CD14-positive monocyte (primary cell): ENCODE data around the gene DPF3. TPM values are rescaled to one million over a fixed set of nuclear protein-coding genes. Genes with fewer than 3 reads are reported as not detected.

ENCODE experiments used
- DNase-seq, 3 donors: peaks; one replicate each; pipeline ENCODE4 v3.0.0-alpha.2; 2011 to 2022
- H2AFZ ChIP-seq: 2 replicates; pipeline ENCODE4 v1.6.0; 2012; ENCODE audit warnings: mild to moderate bottlenecking, low read depth, low read length, inconsistent platforms; ENCODE audit not compliant: insufficient read depth, poor library complexity, severe bottlenecking
- H3K27ac ChIP-seq, 2 donors: 1 replicate in 1 of 2; 2 replicates in 1 of 2; pipeline ENCODE4 v1.5.1; 2012 to 2013; ENCODE audit warnings: low read length in 2 of 2, control low read depth in 1 of 2, inconsistent platforms in 1 of 2, low read depth in 1 of 2, mild to moderate bottlenecking in 1 of 2
- H3K27me3 ChIP-seq, 2 donors: one replicate each; pipeline versions ENCODE4 v1.6.0 to v1.6.1; 2011 to 2013; ENCODE audit warnings: low read length in 2 of 2; ENCODE audit not compliant: control insufficient read depth in 2 of 2, insufficient read depth in 2 of 2
- H3K36me3 ChIP-seq, 2 donors: replicated peaks in 1 of 2; 1 replicate in 1 of 2; 2 replicates in 1 of 2; pipeline versions ENCODE4 v1.5.1 to v1.6.1; 2012 to 2013; ENCODE audit warnings: low read length in 2 of 2, control low read depth in 1 of 2, inconsistent platforms in 1 of 2, mild to moderate bottlenecking in 1 of 2; ENCODE audit not compliant: insufficient read depth in 2 of 2, control insufficient read depth in 1 of 2
- H3K4me1 ChIP-seq, 2 donors: 1 replicate in 1 of 2; 2 replicates in 1 of 2; pipeline versions ENCODE4 v1.5.1 to v1.6.1; 2012 to 2013; ENCODE audit warnings: low read length in 2 of 2, control low read depth in 1 of 2, inconsistent platforms in 1 of 2, mild to moderate bottlenecking in 1 of 2, moderate library complexity in 1 of 2; ENCODE audit not compliant: insufficient read depth in 2 of 2, control insufficient read depth in 1 of 2
- H3K4me2 ChIP-seq: replicated peaks from 2 replicates; pipeline ENCODE3; 2012; ENCODE audit warnings: low read length, moderate library complexity, mild to moderate bottlenecking; ENCODE audit not compliant: poor library complexity, severe bottlenecking; ENCODE audit errors: extremely low read depth
- H3K4me3 ChIP-seq, 3 experiments: fragments of 200-600 bp in 1 of 3; sonication (generic) in 1 of 3; replicated peaks in 1 of 3; 1 replicate in 2 of 3; 2 replicates in 1 of 3; pipeline ENCODE4 v1.5.1; 2011 to 2013; ENCODE audit warnings: low read length in 3 of 3, mild to moderate bottlenecking in 3 of 3, control low read depth in 2 of 3, low read depth in 2 of 3, inconsistent platforms in 1 of 3, moderate library complexity in 1 of 3
- H3K79me2 ChIP-seq: 2 replicates; pipeline ENCODE4 v1.6.0; 2012; ENCODE audit warnings: mild to moderate bottlenecking, control low read depth, inconsistent platforms, low read length, moderate library complexity; ENCODE audit not compliant: insufficient read depth
- H3K9ac ChIP-seq: 2 replicates; pipeline ENCODE4 v1.6.0; 2017; ENCODE audit warnings: low read length, mild to moderate bottlenecking; ENCODE audit not compliant: insufficient read depth, poor library complexity, severe bottlenecking
- H3K9me3 ChIP-seq, 2 donors: replicated peaks in 1 of 2; 1 replicate in 1 of 2; 2 replicates in 1 of 2; pipeline versions ENCODE4 v1.5.1 to v1.6.1; 2012 to 2013; ENCODE audit warnings: low read length in 2 of 2, control low read depth in 1 of 2; ENCODE audit not compliant: control insufficient read depth in 1 of 2, insufficient read depth in 1 of 2
- H4K20me1 ChIP-seq: 2 replicates; pipeline ENCODE4 v1.6.0; 2012; ENCODE audit warnings: mild to moderate bottlenecking, low read length, control low read depth, moderate library complexity; ENCODE audit not compliant: insufficient read depth
- H3K27ac Mint-ChIP-seq, 7 donors: one replicate each; pipeline ENCODE4 v1.8.0; 2020; ENCODE audit warnings: mild to moderate bottlenecking in 7 of 7, mixed read lengths in 7 of 7, moderate library complexity in 6 of 7, inconsistent platforms in 2 of 7
- H3K27me3 Mint-ChIP-seq, 3 donors: one replicate each; pipeline ENCODE4 v1.8.0; 2021 to 2022; ENCODE audit warnings: low read depth in 3 of 3, mild to moderate bottlenecking in 3 of 3, mixed read lengths in 3 of 3, moderate library complexity in 3 of 3, inconsistent platforms in 1 of 3
- H3K36me3 Mint-ChIP-seq, 2 donors: one replicate each; pipeline ENCODE4 v1.8.0; 2020; ENCODE audit warnings: mixed read lengths in 2 of 2, inconsistent platforms in 1 of 2, mild to moderate bottlenecking in 1 of 2
- H3K4me1 Mint-ChIP-seq: one replicate; pipeline ENCODE4 v1.8.0; 2020; ENCODE audit warnings: mild to moderate bottlenecking, mixed read lengths
- H3K4me3 Mint-ChIP-seq, 2 donors: one replicate each; pipeline ENCODE4 v1.8.0; 2020; ENCODE audit warnings: mild to moderate bottlenecking in 2 of 2, mixed read lengths in 2 of 2, moderate library complexity in 1 of 2
- H3K9me3 Mint-ChIP-seq, 7 donors: one replicate each; pipeline ENCODE4 v1.8.0; 2020 to 2022; ENCODE audit warnings: mixed read lengths in 7 of 7, mild to moderate bottlenecking in 6 of 7, moderate library complexity in 6 of 7, inconsistent platforms in 2 of 7
- CTCF ChIP-seq: fragments of 200-600 bp; IDR thresholded peaks from one replicate; pipeline ENCODE4 v1.8.0; 2022; ENCODE audit warnings: antibody characterized with exemption, mild to moderate bottlenecking
- WGBS: methylation state at CpG from one replicate; pipeline ENCODE4 v1.1.5; 2013; ENCODE audit warnings: missing lambda C conversion rate; ENCODE audit not compliant: insufficient coverage; 5-methylcytosine and 5-hydroxymethylcytosine counted together
- intact Hi-C, 2 donors: fragments of 100-400 bp; cut with micrococcal nuclease; formaldehyde crosslinking; loops; one replicate each; pipeline versions ENCODE4 v1.15.0 to v1.15.1; 2023
- polyA plus RNA-seq, 3 donors: library from polyadenylated mRNA; depleted of rRNA in 1 of 3; unstranded in 2 of 3; stranded (reverse) in 1 of 3; fragments of 300-500 nt in 2 of 3; fragments of >200 nt in 1 of 3; fragmentation: Illumina TruSeq in 2 of 3; gene quantifications; 1 replicate in 2 of 3; 2 replicates in 1 of 3; pipeline ENCODE4 v1.2.3, GENCODE V29; 2012 to 2021

Gene DPF3
- polyA plus RNA-seq, 3 donors = 0.33 to 0.39 TPM; not detected in 1

GRCh38 chr14:72903716-72904115 lies 9.8 kb upstream of the DPF3 start:
- no peaks in the 10 kb centered on the region for H3K4me1 ChIP-seq

GRCh38 chr14:72902801-72903530 lies 9.1 kb upstream of the DPF3 start:
- Histone ChIP-seq H3K9ac (no peak overlapping the region), H3K27me3 (peaks cover 8 to 10% of the 10 kb centered on the region in 2 donors), H3K4me2 (no peak overlapping the region), H3K27ac (no peak overlapping the region), H3K4me3 (no peak overlapping the region), H2AFZ (no peak overlapping the region), H3K79me2 (no peaks in the 10 kb centered on the region), H3K9me3 (no peaks in the 10 kb centered on the region), H3K36me3 (no peaks in the 10 kb centered on the region), H4K20me1 (no peaks in the 10 kb centered on the region), H3K4me1 (no peaks in the 10 kb centered on the region)
- no peak for DNase-seq
- Mint-ChIP-seq H3K27ac (no peak overlapping the region), H3K36me3 (no peaks in the 10 kb centered on the region), H3K4me1 (no peaks in the 10 kb centered on the region), H3K9me3 (no peaks in the 10 kb centered on the region), H3K27me3 (peaks cover 11 to 23% (median 14%) of the 10 kb centered on the region in 3 donors), H3K4me3 (no peak overlapping the region)
- TF ChIP-seq CTCF = no peak
- WGBS = no CpG with 5 or more reads among the region's 5 CpGs
- intact Hi-C loops = no loop called here

More at GRCh38 chr14:72903716-72904115, 9.8 kb upstream of the DPF3 start:
- Histone ChIP-seq H3K27me3 (peaks cover 8 to 12% of the 10 kb centered on the region in 2 donors), H3K4me2 (no peak overlapping the region), H3K9me3 (no peaks in the 10 kb centered on the region), H3K36me3 (no peaks in the 10 kb centered on the region), H2AFZ (no peak overlapping the region), H3K27ac (no peak overlapping the region), H3K9ac (no peak overlapping the region), H4K20me1 (no peaks in the 10 kb centered on the region), H3K4me3 (no peak overlapping the region), H3K79me2 (no peaks in the 10 kb centered on the region)
- no peak overlapping the region for H3K27ac Mint-ChIP-seq
- TF ChIP-seq CTCF = no peak
- H3K4me3 Mint-ChIP-seq = no peak overlapping the region
- peaks cover 10 to 21% (median 13%) of the 10 kb centered on the region in 3 donors for H3K27me3 Mint-ChIP-seq
- intact Hi-C loops = loop anchor here (2.0 kb wide), 1 partner anchor 387 kb away; no protein-coding TSS in a partner anchor
- H3K9me3 Mint-ChIP-seq = no peaks in the 10 kb centered on the region
- no CpG with 5 or more reads among the region's 1 CpG for WGBS
- H3K36me3 Mint-ChIP-seq = no peaks in the 10 kb centered on the region
- no peak for DNase-seq
- no peaks in the 10 kb centered on the region for H3K4me1 Mint-ChIP-seq
